Esophagus muscularis mucosa (tissue), 4 donors: ENCODE measurements around the gene BLOC1S4. TPM values are rescaled to one million over a fixed set of nuclear protein-coding genes. Genes with fewer than 3 reads are reported as not detected.

ENCODE experiments used
- DNase-seq: peaks from one replicate; pipeline ENCODE4 v3.0.0-alpha.2; 2017; ENCODE audit errors: extremely low spot score
- H3K27ac ChIP-seq, 4 donors: fragments of 200-600 bp; sonication (generic); replicated peaks in 1 of 4; 1 replicate in 3 of 4; 2 replicates in 1 of 4; pipeline ENCODE4 v1.5.1; 2016 to 2019; ENCODE audit warnings: mild to moderate bottlenecking in 1 of 4
- H3K27me3 ChIP-seq, 4 donors: fragments of 200-600 bp; sonication (generic); one replicate each; pipeline versions ENCODE4 v1.5.1 to v1.6.0; 2016 to 2019
- H3K36me3 ChIP-seq, 4 donors: fragments of 200-600 bp; sonication (generic); one replicate each; pipeline ENCODE4 v1.5.1; 2016 to 2019
- H3K4me1 ChIP-seq, 4 donors: fragments of 200-600 bp; sonication (generic); one replicate each; pipeline ENCODE4 v1.5.1; 2016 to 2019
- H3K4me3 ChIP-seq, 4 donors: fragments of 200-600 bp; sonication (generic); 1 replicate in 2 of 4; 2 replicates in 2 of 4; pipeline ENCODE4 v1.5.1; 2016 to 2019; ENCODE audit warnings: mild to moderate bottlenecking in 4 of 4, moderate library complexity in 1 of 4
- H3K9me3 ChIP-seq, 4 donors: fragments of 200-600 bp; sonication (generic); 1 replicate in 3 of 4; 2 replicates in 1 of 4; pipeline ENCODE4 v1.5.1; 2016 to 2019
- EP300 ChIP-seq: sonication (generic); formaldehyde crosslinking; IDR thresholded peaks from one replicate; pipeline ENCODE4 v1.6.1; 2017; ENCODE audit warnings: antibody characterized with exemption
- POLR2A ChIP-seq: fragments of 450-650 bp; IDR thresholded peaks from one replicate; pipeline ENCODE4 v1.6.1; 2017; ENCODE audit warnings: antibody characterized with exemption, moderate library complexity, mild to moderate bottlenecking, low read depth
- POLR2AphosphoS5 ChIP-seq, 2 donors: sonication (generic); formaldehyde crosslinking; IDR thresholded peaks; one replicate each; pipeline ENCODE4 v1.6.1; 2017; ENCODE audit warnings: antibody characterized with exemption in 2 of 2
- WGBS: methylation state at CpG from one replicate; pipeline ENCODE4 v1.1.5; 2018; 5-methylcytosine and 5-hydroxymethylcytosine counted together
- intact Hi-C: fragments of 100-400 bp; cut with DNase I; formaldehyde crosslinking; loops from one replicate; pipeline ENCODE4 v1.15.1; 2023
- total RNA-seq, 4 donors: library from RNA; depleted of rRNA; stranded (reverse); fragments of >200 nt; gene quantifications; one replicate each; pipeline versions ENCODE4 v1.1.0 to v1.2.1, GENCODE V29; 2016
- TF ChIP-seq, protein P1 (sequence below), 3 experiments: fragments of 200-600 bp in 2 of 3; fragments of 450-650 bp in 1 of 3; sonication (generic) in 2 of 3; IDR thresholded peaks; one replicate each; pipeline ENCODE4 v1.5.1; 2017 to 2019; ENCODE audit warnings: antibody characterized with exemption in 3 of 3, mild to moderate bottlenecking in 2 of 3, moderate library complexity in 1 of 3

The BLOC1S4 gene
- total RNA-seq, 4 donors from 2014 or later: 15.8 to 21.9 (median 17.9) TPM

DNA sequence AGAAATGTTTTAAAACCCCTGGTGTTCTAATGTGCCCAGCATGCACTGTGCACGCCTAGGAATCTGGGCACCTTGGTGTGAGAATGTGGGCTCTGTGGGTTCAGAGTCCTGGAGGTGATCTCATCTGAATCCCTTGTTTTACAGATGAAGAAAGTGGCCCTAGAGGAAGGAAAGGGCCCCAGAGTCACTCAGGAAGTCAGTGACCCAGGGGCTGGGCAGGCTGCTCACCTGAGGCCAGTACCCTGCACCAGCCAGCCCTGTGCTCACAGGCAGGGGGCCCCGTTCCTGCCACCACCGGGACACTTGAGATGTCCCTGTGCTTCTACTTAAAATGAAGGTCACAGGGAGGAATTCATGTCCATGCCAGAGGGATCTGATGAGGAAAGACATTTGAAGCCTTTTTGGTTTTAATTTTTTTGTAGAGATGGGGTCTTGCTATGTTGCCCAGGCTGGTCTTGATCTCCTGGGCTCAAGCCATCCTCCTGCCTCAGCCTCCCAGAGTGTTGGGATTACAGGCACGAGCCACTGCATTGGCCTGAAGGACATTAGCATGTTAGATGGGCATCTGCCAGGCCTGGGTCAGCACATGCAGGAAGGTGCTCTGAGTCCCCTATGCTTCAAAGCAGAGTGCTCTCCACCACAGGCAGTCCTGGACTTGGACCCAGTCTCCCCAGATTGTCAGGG, 29.7 kb upstream of the BLOC1S4 start:
- TF ChIP-seq EP300 (no peak), POLR2A (no peak), POLR2AphosphoS5 (IDR thresholded peaks at IDR 0.05) (no peak)
- TF ChIP-seq, protein P1, sequence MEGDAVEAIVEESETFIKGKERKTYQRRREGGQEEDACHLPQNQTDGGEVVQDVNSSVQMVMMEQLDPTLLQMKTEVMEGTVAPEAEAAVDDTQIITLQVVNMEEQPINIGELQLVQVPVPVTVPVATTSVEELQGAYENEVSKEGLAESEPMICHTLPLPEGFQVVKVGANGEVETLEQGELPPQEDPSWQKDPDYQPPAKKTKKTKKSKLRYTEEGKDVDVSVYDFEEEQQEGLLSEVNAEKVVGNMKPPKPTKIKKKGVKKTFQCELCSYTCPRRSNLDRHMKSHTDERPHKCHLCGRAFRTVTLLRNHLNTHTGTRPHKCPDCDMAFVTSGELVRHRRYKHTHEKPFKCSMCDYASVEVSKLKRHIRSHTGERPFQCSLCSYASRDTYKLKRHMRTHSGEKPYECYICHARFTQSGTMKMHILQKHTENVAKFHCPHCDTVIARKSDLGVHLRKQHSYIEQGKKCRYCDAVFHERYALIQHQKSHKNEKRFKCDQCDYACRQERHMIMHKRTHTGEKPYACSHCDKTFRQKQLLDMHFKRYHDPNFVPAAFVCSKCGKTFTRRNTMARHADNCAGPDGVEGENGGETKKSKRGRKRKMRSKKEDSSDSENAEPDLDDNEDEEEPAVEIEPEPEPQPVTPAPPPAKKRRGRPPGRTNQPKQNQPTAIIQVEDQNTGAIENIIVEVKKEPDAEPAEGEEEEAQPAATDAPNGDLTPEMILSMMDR (IDR thresholded peaks at IDR 0.05): no peak
- no peaks in the 10 kb centered on the region for H3K36me3 ChIP-seq
- no peak overlapping the region for H3K27ac ChIP-seq
- no peaks in the 10 kb centered on the region for H3K9me3 ChIP-seq
- 94% methylated on average over 4 of the region's 4 CpGs for WGBS
- H3K27me3 ChIP-seq: no peaks in the 10 kb centered on the region
- H3K4me1 ChIP-seq: peaks cover 0 to 8% (median 3%) of the 10 kb centered on the region in 4 donors
- no peak for DNase-seq
- no peak overlapping the region for H3K4me3 ChIP-seq
- intact Hi-C loops: no loop called here

DNA sequence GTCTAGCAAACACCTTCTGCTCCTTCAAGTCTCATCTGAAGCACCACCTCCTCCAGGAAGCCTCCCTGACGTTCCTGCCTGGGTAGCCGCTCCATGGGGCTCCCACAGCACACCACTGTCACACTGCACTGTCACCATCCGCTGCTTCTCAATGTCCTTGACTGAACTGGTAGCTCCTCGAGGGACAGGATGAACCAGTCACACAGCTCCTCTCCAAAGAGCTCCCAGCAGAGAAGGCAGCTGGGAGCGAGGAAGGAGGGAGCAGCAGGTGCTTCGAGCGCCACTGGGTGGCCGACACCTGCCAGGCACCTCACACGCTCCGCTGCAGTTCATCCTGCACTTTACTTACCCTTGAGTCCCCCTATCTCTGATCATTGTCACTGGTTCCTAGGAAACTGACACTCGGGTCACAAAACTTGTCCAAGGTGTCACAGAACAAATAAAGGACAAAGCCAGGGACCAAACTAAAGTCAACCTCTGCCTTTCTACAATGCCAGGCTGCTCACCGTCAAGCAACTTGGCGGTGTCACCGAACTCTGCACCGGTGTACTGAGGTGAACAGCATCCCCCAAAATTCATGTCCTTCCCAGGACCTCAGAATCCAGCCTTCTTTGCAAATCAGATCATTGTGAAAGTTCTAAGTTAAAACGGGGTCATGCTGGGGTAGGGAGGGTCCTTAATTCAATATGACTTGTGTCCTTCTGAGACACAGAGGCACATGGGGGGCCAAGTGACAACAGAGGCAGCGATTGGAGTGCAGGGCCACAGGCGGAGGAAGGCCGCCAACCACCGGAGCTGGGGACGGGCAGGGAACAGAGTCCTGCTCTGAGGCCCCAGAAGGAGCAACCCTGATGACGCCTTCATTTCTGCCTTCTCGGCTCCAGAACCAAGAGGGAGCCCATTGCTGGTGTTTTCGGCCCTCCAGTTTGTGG, 27.8 kb upstream of the BLOC1S4 start:
- DNase-seq: no peak
- no peaks in the 10 kb centered on the region for H3K27me3 ChIP-seq
- TF ChIP-seq EP300: no peak
- TF ChIP-seq, protein P1 (IDR thresholded peaks at IDR 0.05): no peak
- TF ChIP-seq POLR2AphosphoS5 (IDR thresholded peaks at IDR 0.05): no peak
- no peak for TF ChIP-seq POLR2A
- intact Hi-C loops: no loop called here
- no peaks in the 10 kb centered on the region for H3K9me3 ChIP-seq
- H3K36me3 ChIP-seq: no peaks in the 10 kb centered on the region
- H3K4me1 ChIP-seq: peaks cover 0 to 8% (median 3%) of the 10 kb centered on the region in 4 donors
- H3K4me3 ChIP-seq: no peak overlapping the region
- H3K27ac ChIP-seq: no peak overlapping the region
- 90% methylated on average over 24 of the region's 24 CpGs for WGBS

DNA sequence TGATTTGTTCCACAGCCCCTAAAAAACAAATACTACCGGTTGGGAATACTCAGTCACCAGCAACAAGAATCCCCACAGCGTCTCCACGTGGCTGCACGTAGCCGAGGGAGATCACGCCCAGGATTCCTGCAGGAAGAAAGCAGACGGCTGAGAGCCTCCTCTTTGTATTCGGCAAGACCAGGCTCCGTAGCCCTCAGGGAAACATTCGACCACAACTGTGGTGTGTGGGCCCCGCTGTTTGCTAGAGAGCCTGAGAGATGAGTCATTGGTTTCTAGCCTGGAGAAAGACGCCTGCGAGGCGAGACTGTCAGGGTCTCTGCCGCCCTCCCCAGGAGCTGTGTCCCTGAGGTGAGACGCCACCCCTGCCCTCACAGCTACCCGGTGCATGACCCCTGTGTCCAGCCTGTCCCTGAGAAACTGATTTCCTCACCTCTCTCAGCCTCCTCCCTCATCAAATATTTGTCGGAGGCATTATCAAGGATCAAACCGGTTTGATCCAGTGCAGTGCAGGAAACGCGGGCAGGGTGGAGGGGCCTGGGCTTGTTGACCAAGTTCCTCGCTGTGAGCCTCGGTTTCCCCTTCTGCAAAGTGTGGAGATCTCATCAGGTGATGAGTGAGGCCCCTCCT, 27.0 kb upstream of the BLOC1S4 start:
- H3K36me3 ChIP-seq: no peaks in the 10 kb centered on the region
- no peak overlapping the region for H3K4me3 ChIP-seq
- intact Hi-C loops: no loop called here
- WGBS: 53% methylated on average over 15 of the region's 23 CpGs
- no peaks in the 10 kb centered on the region for H3K27me3 ChIP-seq
- H3K27ac ChIP-seq: no peak overlapping the region
- TF ChIP-seq EP300: no peak
- TF ChIP-seq POLR2A: no peak
- TF ChIP-seq, protein P1 (IDR thresholded peaks at IDR 0.05): no peak
- no peak for TF ChIP-seq POLR2AphosphoS5 (IDR thresholded peaks at IDR 0.05)
- H3K4me1 ChIP-seq: peaks cover 0 to 15% (median 6%) of the 10 kb centered on the region in 4 donors
- no peak for DNase-seq
- no peaks in the 10 kb centered on the region for H3K9me3 ChIP-seq

DNA sequence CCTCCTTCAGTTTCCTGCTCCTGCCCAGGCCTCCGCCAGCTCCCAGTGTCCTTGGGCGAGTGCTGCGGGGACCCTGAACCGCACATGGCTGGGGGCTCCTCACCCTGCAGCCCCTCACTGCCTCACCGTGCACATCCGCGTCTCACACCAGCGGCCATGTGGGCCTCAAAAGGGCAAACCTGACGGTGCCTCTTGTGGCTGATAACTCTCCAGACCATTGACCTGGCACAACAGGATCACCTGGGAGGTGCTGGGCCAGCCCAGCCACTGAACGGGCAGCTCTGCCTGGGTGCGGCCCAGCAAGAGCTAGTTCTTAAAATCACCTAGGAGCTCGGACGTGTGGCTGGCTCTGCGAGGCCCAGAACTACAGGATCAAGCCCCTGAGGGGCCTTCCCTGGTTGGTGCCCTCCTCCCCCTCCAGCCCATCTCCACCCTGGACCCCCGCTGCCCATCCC, 26.4 kb upstream of the BLOC1S4 start:
- Histone ChIP-seq H3K36me3 (no peaks in the 10 kb centered on the region), H3K27me3 (no peaks in the 10 kb centered on the region), H3K4me3 (no peak overlapping the region), H3K9me3 (no peaks in the 10 kb centered on the region), H3K27ac (no peak overlapping the region), H3K4me1 (peaks cover 0 to 20% (median 9%) of the 10 kb centered on the region in 4 donors)
- TF ChIP-seq EP300 (no peak), POLR2A (no peak), POLR2AphosphoS5 (IDR thresholded peaks at IDR 0.05) (no peak)
- TF ChIP-seq, protein P1 (IDR thresholded peaks at IDR 0.05): no peak
- no peak for DNase-seq
- intact Hi-C loops: no loop called here
- 93% methylated on average over 14 of the region's 15 CpGs for WGBS
